Activated CD4-positive, alpha-beta T cell treated with anti-CD3 and anti-CD28 coated beads, Interleukin-2, amount 10 ng/mL, durations not matched to agents 7 days and 5 days (primary cell): ENCODE data around the gene PHACTR1. TPM values are rescaled to one million over a fixed set of nuclear protein-coding genes. Genes with fewer than 3 reads are reported as not detected.

Source experiments
- CTCF ChIA-PET: fragments of 350-600 bp; sonication (Branson Sonifier 250); formaldehyde crosslinking; loops from one replicate; lab custom pipeline; 2021; ENCODE audit warnings: antibody characterized with exemption; lab: Charles Lee
- POLR2A ChIA-PET: fragments of 350-600 bp; sonication (Branson Sonifier 250); formaldehyde crosslinking; loops from one replicate; lab custom pipeline; 2021; ENCODE audit warnings: antibody characterized with exemption; lab: Charles Lee
- DNase-seq: peaks from one replicate; pipeline ENCODE4 v3.0.0-alpha.2; 2020
- H3K27ac Mint-ChIP-seq: one replicate; pipeline ENCODE4 v1.8.0; 2021; ENCODE audit warnings: mild to moderate bottlenecking, moderate library complexity, mixed read lengths
- H3K27me3 Mint-ChIP-seq: one replicate; pipeline ENCODE4 v1.8.0; 2021; ENCODE audit warnings: mixed read lengths
- H3K36me3 Mint-ChIP-seq: one replicate; pipeline ENCODE4 v1.8.0; 2021; ENCODE audit warnings: low read depth, mixed read lengths
- H3K4me1 Mint-ChIP-seq: one replicate; pipeline ENCODE4 v1.8.0; 2021; ENCODE audit warnings: mixed read lengths
- H3K4me3 Mint-ChIP-seq: one replicate; pipeline ENCODE4 v1.8.0; 2021; ENCODE audit warnings: mild to moderate bottlenecking, moderate library complexity, mixed read lengths
- H3K9me3 Mint-ChIP-seq: one replicate; pipeline ENCODE4 v1.8.0; 2021; ENCODE audit warnings: mixed read lengths
- total RNA-seq, 2 experiments: library from RNA; stranded (reverse); gene quantifications; one replicate each; pipeline ENCODE4 v1.2.3, GENCODE V29; 2021

The PHACTR1 gene
- total RNA-seq, 2 experiments from 2014 or later: 0.19 to 0.32 TPM

DNA sequence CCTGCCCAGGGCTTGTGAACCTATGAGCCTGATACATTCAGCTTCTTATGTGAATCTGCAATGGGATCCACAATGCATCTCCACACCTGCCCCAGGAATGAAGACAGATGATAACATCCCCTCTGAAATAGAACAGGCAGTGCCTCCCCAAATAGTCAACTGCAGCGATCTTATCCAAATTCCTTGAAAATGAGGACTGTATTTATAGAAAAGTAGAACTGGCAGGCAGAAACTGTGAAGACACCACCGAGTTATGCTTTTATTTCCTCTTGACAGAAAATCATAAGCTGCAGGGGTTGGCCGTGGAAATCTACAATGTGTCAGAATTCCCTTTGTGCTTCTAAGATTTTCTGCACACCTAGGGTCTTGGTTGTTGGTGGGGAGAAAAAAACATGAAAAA is 341.5 kb downstream of the PHACTR1 start:
- POLR2A ChIA-PET: no interaction called here
- CTCF ChIA-PET: no interaction called here

GRCh38 chr6:13059026-13059425 is 342.5 kb downstream of the PHACTR1 start:
- no peak overlapping the region for H3K27ac Mint-ChIP-seq
- no peaks in the 10 kb centered on the region for H3K9me3 Mint-ChIP-seq
- no peak overlapping the region for H3K4me3 Mint-ChIP-seq
- no peaks in the 10 kb centered on the region for H3K36me3 Mint-ChIP-seq
- no peak for DNase-seq
- ChIA-PET CTCF (no interaction called here), POLR2A (no interaction called here)
- H3K27me3 Mint-ChIP-seq: peaks cover 5% of the 10 kb centered on the region
- no peaks in the 10 kb centered on the region for H3K4me1 Mint-ChIP-seq

More for the DNA sequence above, 341.5 kb downstream of the PHACTR1 start:
- Mint-ChIP-seq H3K36me3 (no peaks in the 10 kb centered on the region), H3K27me3 (peaks cover 6% of the 10 kb centered on the region), H3K9me3 (no peaks in the 10 kb centered on the region), H3K4me1 (no peaks in the 10 kb centered on the region), H3K27ac (no peak overlapping the region), H3K4me3 (no peak overlapping the region)
- DNase-seq: no peak

DNA sequence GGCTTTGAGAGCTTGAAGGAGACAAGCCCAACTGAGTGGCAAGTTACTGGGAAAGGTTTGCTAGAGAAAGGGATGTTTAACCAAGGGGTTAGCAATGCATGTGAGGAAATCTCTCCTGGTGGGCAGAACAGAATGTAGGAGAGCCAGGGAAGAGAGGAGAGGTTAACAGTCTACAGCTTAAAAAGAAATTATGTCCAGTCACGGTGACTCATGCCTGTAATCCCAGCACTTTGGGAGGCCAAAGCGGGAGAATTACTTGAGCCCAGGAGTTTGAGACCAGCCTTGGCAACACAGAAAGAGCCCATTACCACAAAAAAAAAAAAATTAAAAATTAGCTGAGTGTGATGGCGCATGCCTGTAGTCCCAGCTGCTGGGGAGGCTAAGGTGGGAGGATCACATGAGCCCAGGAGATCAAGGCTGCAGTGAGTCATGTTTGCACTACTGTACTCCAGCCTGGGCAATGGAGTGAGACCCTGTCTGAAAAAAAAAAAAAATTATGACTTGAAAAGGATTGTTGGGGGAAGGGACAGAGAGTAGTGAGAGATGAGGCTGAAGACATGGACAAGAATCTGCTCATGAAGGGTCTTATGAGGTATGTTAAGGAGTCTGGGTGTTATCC is 346.8 kb downstream of the PHACTR1 start:
- H3K36me3 Mint-ChIP-seq: no peaks in the 10 kb centered on the region
- H3K9me3 Mint-ChIP-seq: no peaks in the 10 kb centered on the region
- H3K4me1 Mint-ChIP-seq: no peaks in the 10 kb centered on the region
- CTCF ChIA-PET: interaction anchor here (1.0 kb wide), 1 partner anchor 9 kb away, joined by 3 read pairs; no protein-coding TSS in a partner anchor
- no peak for DNase-seq
- no peak overlapping the region for H3K4me3 Mint-ChIP-seq
- POLR2A ChIA-PET: no interaction called here
- no peaks in the 10 kb centered on the region for H3K27me3 Mint-ChIP-seq
- H3K27ac Mint-ChIP-seq: no peak overlapping the region

DNA sequence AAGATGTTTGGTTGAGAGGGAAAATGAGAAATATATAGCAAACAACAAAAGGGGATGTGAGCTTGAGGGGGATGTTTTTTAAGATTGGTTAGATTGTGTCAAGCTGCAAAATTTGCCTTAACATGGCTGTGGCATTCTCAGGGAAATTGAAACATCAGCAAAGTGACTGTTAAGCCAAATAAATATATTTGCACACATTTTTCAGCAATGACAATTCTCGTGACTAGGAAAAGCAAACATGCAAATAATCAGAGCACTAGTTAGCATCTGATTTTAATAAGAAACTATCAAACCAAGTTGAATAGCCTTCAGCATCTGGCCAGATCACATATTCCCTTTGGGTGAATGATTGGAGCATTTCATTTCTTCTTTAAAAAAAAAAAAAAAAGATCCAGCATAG is 349.0 kb downstream of the PHACTR1 start:
- Mint-ChIP-seq H3K4me3 (no peak overlapping the region), H3K27ac (no peak overlapping the region), H3K9me3 (no peaks in the 10 kb centered on the region), H3K27me3 (peaks cover 3% of the 10 kb centered on the region), H3K4me1 (no peaks in the 10 kb centered on the region), H3K36me3 (no peaks in the 10 kb centered on the region)
- ChIA-PET CTCF (no interaction called here), POLR2A (no interaction called here)
- no peak for DNase-seq

DNA sequence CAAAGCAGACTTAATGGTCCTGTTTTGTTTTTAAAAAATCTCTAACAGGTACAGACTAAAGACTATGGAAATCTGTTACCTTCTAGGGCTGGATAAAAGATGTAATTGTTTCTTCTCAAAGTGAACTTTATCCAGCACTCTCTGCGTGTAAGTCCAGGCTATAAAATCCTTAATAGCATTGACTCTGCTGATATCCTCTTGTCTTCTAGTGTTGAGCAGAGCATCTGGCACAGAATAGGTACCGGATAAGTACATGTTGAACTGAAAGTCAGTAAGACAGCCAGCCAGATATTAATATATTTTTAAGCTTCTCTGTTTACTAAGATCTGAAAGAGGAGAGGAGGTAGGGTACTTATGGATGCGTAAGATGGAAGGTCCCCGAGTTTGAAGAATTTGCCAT is 349.5 kb downstream of the PHACTR1 start:
- no peaks in the 10 kb centered on the region for H3K36me3 Mint-ChIP-seq
- H3K27ac Mint-ChIP-seq: no peak overlapping the region
- H3K27me3 Mint-ChIP-seq: peaks cover 3% of the 10 kb centered on the region
- POLR2A ChIA-PET: no interaction called here
- no peak for DNase-seq
- H3K4me1 Mint-ChIP-seq: no peaks in the 10 kb centered on the region
- H3K9me3 Mint-ChIP-seq: no peaks in the 10 kb centered on the region
- CTCF ChIA-PET: interaction anchor here (0.6 kb wide), 1 partner anchor 150 kb away, joined by 3 read pairs; no protein-coding TSS in a partner anchor
- no peak overlapping the region for H3K4me3 Mint-ChIP-seq

- no peaks in the 10 kb centered on the region for H3K9me3 Mint-ChIP-seq
- no peaks in the 10 kb centered on the region for H3K36me3 Mint-ChIP-seq
- DNase-seq: no peak
- H3K27me3 Mint-ChIP-seq: peaks cover 3% of the 10 kb centered on the region
- CTCF ChIA-PET: interaction anchor here (0.6 kb wide), 1 partner anchor 151 kb away, joined by 3 read pairs; no protein-coding TSS in a partner anchor
- no peak overlapping the region for H3K4me3 Mint-ChIP-seq
- no peaks in the 10 kb centered on the region for H3K4me1 Mint-ChIP-seq
- H3K27ac Mint-ChIP-seq: no peak overlapping the region
- POLR2A ChIA-PET: no interaction called here
Measured at GRCh38 chr6:13066820-13067219, 350.3 kb downstream of the PHACTR1 start.

GRCh38 chr6:13068586-13069210 is 352.1 kb downstream of the PHACTR1 start:
- DNase-seq: no peak
- no peaks in the 10 kb centered on the region for H3K4me1 Mint-ChIP-seq
- POLR2A ChIA-PET: no interaction called here
- H3K9me3 Mint-ChIP-seq: no peaks in the 10 kb centered on the region
- CTCF ChIA-PET: interaction anchor here (0.5 kb wide), 1 partner anchor 150 kb away, joined by 3 read pairs; no protein-coding TSS in a partner anchor
- H3K36me3 Mint-ChIP-seq: no peaks in the 10 kb centered on the region
- H3K27me3 Mint-ChIP-seq: peaks cover 7% of the 10 kb centered on the region
- H3K27ac Mint-ChIP-seq: no peak overlapping the region
- H3K4me3 Mint-ChIP-seq: no peak overlapping the region

DNA sequence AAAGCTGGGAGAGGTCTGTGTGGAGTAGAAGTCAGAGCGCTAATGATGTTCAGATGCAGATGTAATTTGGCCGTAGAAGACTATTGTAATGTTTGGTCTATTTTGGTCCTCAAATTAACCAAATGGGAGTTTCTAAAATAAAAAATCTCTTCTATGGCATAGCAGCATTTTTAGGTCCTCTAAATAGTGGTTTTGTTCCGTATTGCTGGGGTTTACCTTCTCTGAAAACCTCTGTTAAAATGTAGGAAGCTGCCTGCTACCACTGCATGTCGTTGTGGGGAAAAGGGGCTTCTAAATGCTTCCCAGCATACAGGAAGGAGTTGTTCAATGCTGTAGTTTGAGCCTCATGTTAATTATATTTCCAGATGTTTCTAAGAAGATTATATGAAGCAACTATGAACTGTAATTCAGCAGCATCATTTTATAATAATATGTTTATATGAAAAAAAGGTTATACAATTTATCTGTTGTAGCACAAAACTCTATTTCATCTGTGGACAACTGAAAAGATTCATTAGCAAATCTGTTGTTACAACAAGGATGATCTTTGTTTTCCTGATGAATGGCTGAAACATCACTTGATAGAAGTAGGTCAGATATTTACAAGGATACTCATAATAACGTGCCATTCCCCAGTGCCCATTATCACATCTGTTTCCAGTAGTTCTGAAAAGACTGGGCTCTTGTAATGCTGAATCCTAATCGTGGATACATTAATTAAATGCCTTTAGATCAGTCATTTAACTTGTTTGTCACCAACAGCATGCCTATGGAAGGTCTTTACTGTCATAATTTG is 355.2 kb downstream of the PHACTR1 start:
- ChIA-PET CTCF (no interaction called here), POLR2A (no interaction called here)
- Mint-ChIP-seq H3K9me3 (no peaks in the 10 kb centered on the region), H3K4me3 (no peak overlapping the region), H3K27ac (no peak overlapping the region), H3K36me3 (no peaks in the 10 kb centered on the region), H3K4me1 (no peaks in the 10 kb centered on the region), H3K27me3 (peaks cover 9% of the 10 kb centered on the region)
- DNase-seq: no peak

GRCh38 chr6:13072686-13073347 is 356.2 kb downstream of the PHACTR1 start:
- no peaks in the 10 kb centered on the region for H3K9me3 Mint-ChIP-seq
- H3K4me1 Mint-ChIP-seq: no peaks in the 10 kb centered on the region
- H3K27ac Mint-ChIP-seq: no peak overlapping the region
- peaks cover 9% of the 10 kb centered on the region for H3K27me3 Mint-ChIP-seq
- H3K4me3 Mint-ChIP-seq: no peak overlapping the region
- DNase-seq: no peak
- no peaks in the 10 kb centered on the region for H3K36me3 Mint-ChIP-seq
- CTCF ChIA-PET: interaction anchor here (1.1 kb wide), 1 partner anchor 10 kb away, joined by 3 read pairs; no protein-coding TSS in a partner anchor
- POLR2A ChIA-PET: no interaction called here

DNA sequence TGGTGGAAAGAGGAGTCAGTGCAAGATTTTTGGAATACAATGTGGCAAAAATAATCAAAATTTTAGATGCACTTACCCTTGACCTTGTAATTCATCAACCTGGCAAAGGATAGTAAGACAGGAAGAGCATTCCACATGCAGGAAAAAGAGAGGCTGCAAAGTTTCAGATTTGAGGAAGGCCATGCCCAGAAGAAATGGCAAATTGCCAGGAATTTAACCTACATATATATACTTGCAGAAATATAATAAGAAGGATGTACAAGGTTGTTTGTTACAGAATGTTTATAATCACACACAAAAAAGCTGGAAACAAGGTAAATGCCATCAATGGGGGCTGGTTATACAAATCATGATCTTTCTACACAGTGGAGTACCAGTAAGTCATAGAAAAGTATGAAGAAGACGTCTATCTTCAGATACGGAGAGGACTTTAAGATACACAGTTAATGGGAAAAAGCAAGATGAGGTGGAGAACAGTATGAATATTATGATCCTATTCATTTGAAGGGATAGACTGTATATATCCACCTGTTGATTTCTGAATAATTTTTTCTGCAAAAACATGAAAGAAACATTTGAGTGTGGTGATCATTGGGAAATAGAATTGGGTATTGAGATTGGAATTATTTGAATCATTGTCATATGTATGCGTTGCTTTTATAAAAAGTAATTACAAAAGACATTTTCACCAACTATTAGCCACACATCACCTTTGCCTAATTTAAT is 358.0 kb downstream of the PHACTR1 start:
- Mint-ChIP-seq H3K27ac (no peak overlapping the region), H3K27me3 (peaks cover 6% of the 10 kb centered on the region), H3K36me3 (no peaks in the 10 kb centered on the region), H3K4me1 (no peaks in the 10 kb centered on the region), H3K9me3 (no peaks in the 10 kb centered on the region), H3K4me3 (no peak overlapping the region)
- DNase-seq: no peak
- ChIA-PET CTCF (no interaction called here), POLR2A (no interaction called here)

DNA sequence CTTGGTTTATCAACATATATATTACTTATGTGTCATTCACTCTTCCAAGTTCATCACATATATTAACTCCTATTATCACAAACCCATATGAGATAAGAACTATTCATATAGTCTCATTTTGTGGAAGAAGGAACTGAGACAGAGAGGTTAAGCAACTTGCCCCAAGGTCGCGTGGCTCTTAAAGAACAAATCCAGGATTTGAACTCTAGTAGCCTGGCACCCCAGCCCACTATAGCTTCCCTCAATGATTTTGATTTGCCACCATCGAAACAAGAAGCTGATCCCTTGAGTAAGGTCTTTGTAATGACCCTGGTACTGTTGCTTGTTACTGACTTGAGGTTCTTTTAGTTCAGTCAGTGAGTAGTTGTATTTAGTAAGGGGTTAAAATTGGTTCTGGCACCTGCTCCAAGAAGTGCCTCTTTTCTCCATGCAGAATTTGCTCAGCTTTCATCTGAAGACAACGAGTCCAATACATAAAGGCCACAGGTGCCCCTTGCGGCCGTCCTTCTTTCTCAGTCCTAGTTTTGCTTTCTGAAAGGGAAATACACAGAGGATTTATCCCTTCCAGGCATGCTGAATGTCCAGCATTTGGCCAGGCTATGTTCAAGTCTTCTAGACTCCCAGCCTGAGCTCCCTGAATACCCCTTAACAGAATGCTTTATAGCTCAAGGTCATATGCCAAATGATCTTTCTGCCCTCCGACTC is 358.7 kb downstream of the PHACTR1 start:
- peaks cover 10% of the 10 kb centered on the region for H3K27me3 Mint-ChIP-seq
- H3K4me1 Mint-ChIP-seq: no peaks in the 10 kb centered on the region
- no peak overlapping the region for H3K4me3 Mint-ChIP-seq
- no peaks in the 10 kb centered on the region for H3K9me3 Mint-ChIP-seq
- POLR2A ChIA-PET: no interaction called here
- no peak for DNase-seq
- H3K27ac Mint-ChIP-seq: no peak overlapping the region
- CTCF ChIA-PET: interaction anchor here (0.6 kb wide), 1 partner anchor 727 kb away, joined by 4 read pairs; no protein-coding TSS in a partner anchor
- H3K36me3 Mint-ChIP-seq: no peaks in the 10 kb centered on the region

DNA sequence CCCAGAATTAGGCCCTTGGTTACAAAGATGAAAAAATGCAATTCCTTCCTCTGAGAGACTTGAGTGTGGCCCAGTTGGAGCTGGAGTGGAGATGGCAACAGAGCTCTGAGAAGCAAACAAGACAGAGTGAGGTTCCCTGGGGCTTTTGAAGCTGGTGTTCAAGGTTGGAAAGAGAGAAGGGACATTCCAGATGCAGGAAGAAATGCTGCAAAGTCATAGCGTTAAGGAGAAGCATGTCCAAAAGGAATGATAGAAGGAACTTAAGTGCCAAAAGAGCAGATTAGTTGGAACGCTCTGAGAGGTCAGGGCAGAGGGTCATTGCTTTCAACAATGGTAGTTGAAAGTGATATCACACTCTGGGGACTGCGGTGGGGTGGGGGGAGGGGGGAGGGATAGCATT is 360.0 kb downstream of the PHACTR1 start:
- Mint-ChIP-seq H3K9me3 (no peaks in the 10 kb centered on the region), H3K36me3 (no peaks in the 10 kb centered on the region), H3K27ac (no peak overlapping the region), H3K4me1 (no peaks in the 10 kb centered on the region), H3K4me3 (no peak overlapping the region), H3K27me3 (peaks cover 10% of the 10 kb centered on the region)
- ChIA-PET POLR2A (no interaction called here), CTCF (no interaction called here)
- DNase-seq: no peak
